ENCODE results near the gene FBLN1.

Gene FBLN1

GRCh38 chr22:45455621-45456020, 47.1 kb upstream of the FBLN1 start:
- Histone ChIP-seq H3K9me3 (ENCODE audit: severe bottlenecking) (no peaks in the 10 kb centered on the region), H3K27me3 (ENCODE audit: insufficient read depth, poor library complexity, severe bottlenecking) (no peaks in the 10 kb centered on the region), H3K27ac (ENCODE audit: poor library complexity, severe bottlenecking) (no peak overlapping the region), H3K36me3 (ENCODE audit: low read depth) (no peaks in the 10 kb centered on the region), H3K4me1 (ENCODE audit: insufficient read depth, poor library complexity, severe bottlenecking) (no peaks in the 10 kb centered on the region), H3K4me3 (ENCODE audit: severe bottlenecking) (no peak overlapping the region)
- no peak for TF ChIP-seq CTCF (IDR thresholded peaks at IDR 0.05; ENCODE audit: poor library complexity, severe bottlenecking)
- ATAC-seq (ENCODE audit: low read depth) (no peak), DNase-seq (ENCODE audit: low spot score) (no peak)

- Histone ChIP-seq H3K9me3 (ENCODE audit: severe bottlenecking) (no peaks in the 10 kb centered on the region), H3K4me1 (ENCODE audit: insufficient read depth, poor library complexity, severe bottlenecking) (no peaks in the 10 kb centered on the region), H3K36me3 (ENCODE audit: low read depth) (no peaks in the 10 kb centered on the region), H3K4me3 (ENCODE audit: severe bottlenecking) (no peak overlapping the region), H3K27ac (ENCODE audit: poor library complexity, severe bottlenecking) (no peak overlapping the region), H3K27me3 (ENCODE audit: insufficient read depth, poor library complexity, severe bottlenecking) (no peaks in the 10 kb centered on the region)
- DNase-seq (ENCODE audit: low spot score) (no peak), ATAC-seq (ENCODE audit: low read depth) (no peak)
- TF ChIP-seq CTCF (IDR thresholded peaks at IDR 0.05; ENCODE audit: poor library complexity, severe bottlenecking), result no peak
Observed at GRCh38 chr22:45456811-45457210, 45.9 kb upstream of the FBLN1 start.

- Histone ChIP-seq H3K36me3 (ENCODE audit: low read depth) (no peaks in the 10 kb centered on the region), H3K4me1 (ENCODE audit: insufficient read depth, poor library complexity, severe bottlenecking) (no peaks in the 10 kb centered on the region), H3K9me3 (ENCODE audit: severe bottlenecking) (no peaks in the 10 kb centered on the region), H3K4me3 (ENCODE audit: severe bottlenecking) (no peak overlapping the region), H3K27me3 (ENCODE audit: insufficient read depth, poor library complexity, severe bottlenecking) (no peaks in the 10 kb centered on the region), H3K27ac (ENCODE audit: poor library complexity, severe bottlenecking) (no peak overlapping the region)
- DNase-seq (ENCODE audit: low spot score) (no peak), ATAC-seq (ENCODE audit: low read depth) (no peak)
- TF ChIP-seq CTCF (IDR thresholded peaks at IDR 0.05; ENCODE audit: poor library complexity, severe bottlenecking), result no peak
Observed at GRCh38 chr22:45458532-45458931, 44.2 kb upstream of the FBLN1 start.

- DNase-seq (ENCODE audit: low spot score) (no peak), ATAC-seq (ENCODE audit: low read depth) (no peak)
- Histone ChIP-seq H3K9me3 (ENCODE audit: severe bottlenecking) (no peaks in the 10 kb centered on the region), H3K4me3 (ENCODE audit: severe bottlenecking) (no peak overlapping the region), H3K36me3 (ENCODE audit: low read depth) (no peaks in the 10 kb centered on the region), H3K27ac (ENCODE audit: poor library complexity, severe bottlenecking) (no peak overlapping the region), H3K27me3 (ENCODE audit: insufficient read depth, poor library complexity, severe bottlenecking) (no peaks in the 10 kb centered on the region), H3K4me1 (ENCODE audit: insufficient read depth, poor library complexity, severe bottlenecking) (no peaks in the 10 kb centered on the region)
- TF ChIP-seq CTCF (IDR thresholded peaks at IDR 0.05; ENCODE audit: poor library complexity, severe bottlenecking), result no peak
Observed at GRCh38 chr22:45459235-45459634, 43.4 kb upstream of the FBLN1 start.

- ATAC-seq (ENCODE audit: low read depth) (no peak), DNase-seq (ENCODE audit: low spot score) (no peak)
- Histone ChIP-seq H3K4me3 (ENCODE audit: severe bottlenecking) (no peak overlapping the region), H3K9me3 (ENCODE audit: severe bottlenecking) (no peaks in the 10 kb centered on the region), H3K36me3 (ENCODE audit: low read depth) (no peaks in the 10 kb centered on the region), H3K27me3 (ENCODE audit: insufficient read depth, poor library complexity, severe bottlenecking) (no peaks in the 10 kb centered on the region), H3K27ac (ENCODE audit: poor library complexity, severe bottlenecking) (no peak overlapping the region), H3K4me1 (ENCODE audit: insufficient read depth, poor library complexity, severe bottlenecking) (no peaks in the 10 kb centered on the region)
- TF ChIP-seq CTCF (IDR thresholded peaks at IDR 0.05; ENCODE audit: poor library complexity, severe bottlenecking), result no peak
Observed at GRCh38 chr22:45460288-45461109, 42.2 kb upstream of the FBLN1 start.
